GM23338 (cell line): ENCODE measurements around the gene SLCO3A1. TPM values are rescaled to one million over a fixed set of nuclear protein-coding genes. Genes with fewer than 3 reads are reported as not detected.

Experiments used
- ATAC-seq: fragments of 200-7000 bp; cut with Tn5 transposase; 3 replicates; pipeline ENCODE4 v1.9.1; 2020
- DNase-seq: peaks from one replicate; pipeline ENCODE4 v3.0.0-alpha.2; 2015; ENCODE audit warnings: low spot score
- H2AFZ ChIP-seq: fragments of 200-600 bp; sonication (generic); 2 replicates; pipeline ENCODE4 v1.8.0; 2016; ENCODE audit warnings: antibody characterized with exemption, mild to moderate bottlenecking, moderate library complexity
- H3F3A ChIP-seq: fragments of 200-600 bp; sonication (generic); replicated peaks from 2 replicates; pipeline ENCODE4 v1.8.0; 2017; ENCODE audit warnings: antibody characterized with exemption, mixed run types, low read depth
- H3K27ac ChIP-seq: fragments of 200-600 bp; sonication (generic); 2 replicates; pipeline ENCODE4 v1.6.1; 2016; ENCODE audit warnings: low read depth
- H3K27me3 ChIP-seq: fragments of 200-600 bp; sonication (generic); 2 replicates; pipeline ENCODE4 v1.8.0; 2016; ENCODE audit warnings: mild to moderate bottlenecking, mixed run types, moderate library complexity; ENCODE audit not compliant: insufficient read depth
- H3K36me3 ChIP-seq: fragments of 200-600 bp; sonication (generic); 2 replicates; pipeline ENCODE4 v1.8.0; 2016; ENCODE audit warnings: mild to moderate bottlenecking; ENCODE audit not compliant: insufficient read depth
- H3K4me1 ChIP-seq: fragments of 200-600 bp; sonication (generic); 2 replicates; pipeline ENCODE4 v1.8.0; 2016; ENCODE audit warnings: mild to moderate bottlenecking, moderate library complexity; ENCODE audit not compliant: insufficient read depth
- H3K4me2 ChIP-seq: fragments of 200-600 bp; sonication (generic); 2 replicates; pipeline ENCODE4 v1.7.1; 2017; ENCODE audit warnings: mixed run types
- H3K4me3 ChIP-seq: fragments of 200-600 bp; sonication (generic); 2 replicates; pipeline ENCODE4 v1.6.1; 2016; ENCODE audit warnings: mixed run types
- H3K79me2 ChIP-seq: fragments of 200-600 bp; sonication (generic); replicated peaks from 2 replicates; pipeline ENCODE4 v1.8.0; 2017; ENCODE audit warnings: mild to moderate bottlenecking; ENCODE audit not compliant: insufficient read depth
- H3K9me2 ChIP-seq: fragments of 200-600 bp; sonication (generic); 2 replicates; pipeline ENCODE4 v1.8.0; 2017; ENCODE audit not compliant: insufficient read depth
- H4K20me1 ChIP-seq: fragments of 200-600 bp; sonication (generic); replicated peaks from 2 replicates; pipeline ENCODE4 v1.8.0; 2017; ENCODE audit warnings: mild to moderate bottlenecking; ENCODE audit not compliant: insufficient read depth
- H3K27ac Mint-ChIP-seq: 2 replicates; pipeline ENCODE4 v1.8.0; 2020; ENCODE audit warnings: inconsistent platforms, mild to moderate bottlenecking, moderate library complexity, mixed read lengths
- H3K27me3 Mint-ChIP-seq: 3 replicates; pipeline ENCODE4 v1.8.0; 2022; ENCODE audit warnings: low read depth, mild to moderate bottlenecking, moderate library complexity, mixed read lengths, inconsistent platforms; ENCODE audit not compliant: insufficient read depth, poor library complexity
- H3K36me3 Mint-ChIP-seq: 3 replicates; pipeline ENCODE4 v1.8.0; 2021; ENCODE audit warnings: low read depth, mild to moderate bottlenecking, inconsistent platforms, moderate library complexity, mixed read lengths
- H3K4me1 Mint-ChIP-seq: 3 replicates; pipeline ENCODE4 v1.8.0; 2020; ENCODE audit warnings: mild to moderate bottlenecking, inconsistent platforms, mixed read lengths
- H3K4me3 Mint-ChIP-seq: 3 replicates; pipeline ENCODE4 v1.8.0; 2021; ENCODE audit warnings: moderate library complexity, mild to moderate bottlenecking, inconsistent platforms, mixed read lengths
- H3K9me3 Mint-ChIP-seq: 3 replicates; pipeline ENCODE4 v1.8.0; 2020; ENCODE audit warnings: moderate library complexity, mild to moderate bottlenecking, inconsistent platforms, mixed read lengths
- CREB1 ChIP-seq: fragments of 250-450 bp; sonication (Bioruptor Pico); IDR thresholded peaks from 2 replicates; pipeline ENCODE4 v1.5.0; 2020; ENCODE audit warnings: low read depth, mild to moderate bottlenecking, moderate library complexity
- EZH2 ChIP-seq: fragments of 200-600 bp; sonication (generic); IDR thresholded peaks from one replicate; pipeline ENCODE4 v1.8.0; 2017; ENCODE audit warnings: antibody characterized with exemption, mild to moderate bottlenecking, low read depth; ENCODE audit not compliant: unreplicated experiment
- EZH2phosphoT487 ChIP-seq: fragments of 200-600 bp; sonication (generic); IDR thresholded peaks from one replicate; pipeline ENCODE4 v1.8.1; 2018; ENCODE audit warnings: antibody characterized with exemption; ENCODE audit not compliant: unreplicated experiment
- JUNB ChIP-seq: IDR thresholded peaks from one replicate; pipeline ENCODE4 v1.6.1; 2016; ENCODE audit warnings: antibody characterized with exemption; ENCODE audit not compliant: unreplicated experiment
- NANOG ChIP-seq: IDR thresholded peaks from 2 replicates; pipeline ENCODE4 v1.6.1; 2016; ENCODE audit warnings: antibody characterized with exemption, borderline replicate concordance
- POLR2AphosphoS5 ChIP-seq: IDR thresholded peaks from 2 replicates; pipeline ENCODE4 v1.6.1; 2016; ENCODE audit warnings: antibody characterized with exemption, low read depth
- STAT1 ChIP-seq: IDR thresholded peaks from one replicate; pipeline ENCODE4 v1.6.1; 2016; ENCODE audit warnings: antibody characterized with exemption; ENCODE audit not compliant: unreplicated experiment
- ZNF114 ChIP-seq: fragments of 250-450 bp; sonication (Bioruptor Pico); IDR thresholded peaks from 2 replicates; pipeline ENCODE4 v1.5.0; 2020; ENCODE audit warnings: mild to moderate bottlenecking, moderate library complexity
- ZNF331 ChIP-seq: fragments of 250-450 bp; sonication (Bioruptor Pico); IDR thresholded peaks from 2 replicates; pipeline ENCODE4 v1.5.0; 2020; ENCODE audit warnings: low read depth, mild to moderate bottlenecking, moderate library complexity
- polyA plus RNA-seq: library from polyadenylated mRNA; unstranded; fragments of >200 nt; fragmentation: Nextera tagmentation; extraction: Ambion mirVana; gene quantifications from 2 replicates; pipeline ENCODE4 v1.2.1, GENCODE V29; 2016
- total RNA-seq: library from RNA; depleted of rRNA; stranded (reverse); fragments of >200 nt; shearing (Covaris generic); gene quantifications from 2 replicates; pipeline ENCODE4 v1.2.3, GENCODE V29; 2014
- TF ChIP-seq, protein P1 (sequence below): IDR thresholded peaks from one replicate; pipeline ENCODE4 v1.6.1; 2018; ENCODE audit warnings: antibody characterized with exemption; ENCODE audit not compliant: unreplicated experiment
- TF ChIP-seq, protein P2 (sequence below): IDR thresholded peaks from 2 replicates; pipeline ENCODE4 v1.6.1; 2016; ENCODE audit warnings: antibody characterized with exemption
- TF ChIP-seq, protein P3 (sequence below), 2 experiments: fragments of 200-600 bp in 1 of 2; sonication (generic) in 1 of 2; conservative IDR thresholded peaks; 2 replicates each; pipeline versions ENCODE4 v1.5.1 to v1.6.1; 2016 to 2017; ENCODE audit warnings: antibody characterized with exemption in 2 of 2, low read depth in 2 of 2, mild to moderate bottlenecking in 2 of 2, moderate library complexity in 1 of 2
- TF ChIP-seq, protein P4 (sequence below): fragments of 250-450 bp; sonication (Bioruptor Pico); IDR thresholded peaks from 2 replicates; pipeline ENCODE4 v1.5.0; 2020; ENCODE audit warnings: mild to moderate bottlenecking, moderate library complexity

SLCO3A1 gene
- total and polyA plus RNA-seq, 2 experiments from 2014 or later: 7.3 to 9.4 TPM

DNA sequence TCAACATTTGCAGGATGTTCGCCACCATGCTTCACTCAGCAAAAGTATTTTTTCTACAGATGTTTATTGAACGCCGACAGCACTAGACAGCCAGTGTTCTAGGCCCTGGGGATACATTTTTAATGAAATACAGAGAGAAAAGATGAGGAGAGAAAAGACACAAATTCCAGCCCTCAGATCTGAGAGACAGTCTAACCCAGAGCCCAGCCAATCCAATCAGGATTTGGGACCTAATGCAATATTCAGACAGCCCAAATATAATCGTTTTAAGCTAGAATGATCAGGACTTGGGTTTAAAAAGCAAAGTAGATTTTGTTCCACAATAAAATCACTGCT is 174.8 kb downstream of the SLCO3A1 start:
- Histone ChIP-seq H2AFZ (no peak overlapping the region), H3K27ac (no peak overlapping the region), H3K9me2 (no peaks in the 10 kb centered on the region), H3K4me3 (no peak overlapping the region), H4K20me1 (no peaks in the 10 kb centered on the region), H3K79me2 (peaks cover 7% of the 10 kb centered on the region; the same call in 1 of the 2 replicates), H3F3A (no peaks in the 10 kb centered on the region), H3K27me3 (no peaks in the 10 kb centered on the region), H3K36me3 (no peaks in the 10 kb centered on the region), H3K4me2 (no peak overlapping the region), H3K4me1 (peaks cover 8% of the 10 kb centered on the region)
- DNase-seq (no peak), ATAC-seq (no peak)
- Mint-ChIP-seq H3K27me3 (no peaks in the 10 kb centered on the region), H3K4me3 (no peak overlapping the region), H3K4me1 (peaks cover 10% of the 10 kb centered on the region), H3K27ac (no peak overlapping the region), H3K9me3 (no peaks in the 10 kb centered on the region), H3K36me3 (no peaks in the 10 kb centered on the region; the same call in 2 of the 3 replicates)
- TF ChIP-seq, protein P1, sequence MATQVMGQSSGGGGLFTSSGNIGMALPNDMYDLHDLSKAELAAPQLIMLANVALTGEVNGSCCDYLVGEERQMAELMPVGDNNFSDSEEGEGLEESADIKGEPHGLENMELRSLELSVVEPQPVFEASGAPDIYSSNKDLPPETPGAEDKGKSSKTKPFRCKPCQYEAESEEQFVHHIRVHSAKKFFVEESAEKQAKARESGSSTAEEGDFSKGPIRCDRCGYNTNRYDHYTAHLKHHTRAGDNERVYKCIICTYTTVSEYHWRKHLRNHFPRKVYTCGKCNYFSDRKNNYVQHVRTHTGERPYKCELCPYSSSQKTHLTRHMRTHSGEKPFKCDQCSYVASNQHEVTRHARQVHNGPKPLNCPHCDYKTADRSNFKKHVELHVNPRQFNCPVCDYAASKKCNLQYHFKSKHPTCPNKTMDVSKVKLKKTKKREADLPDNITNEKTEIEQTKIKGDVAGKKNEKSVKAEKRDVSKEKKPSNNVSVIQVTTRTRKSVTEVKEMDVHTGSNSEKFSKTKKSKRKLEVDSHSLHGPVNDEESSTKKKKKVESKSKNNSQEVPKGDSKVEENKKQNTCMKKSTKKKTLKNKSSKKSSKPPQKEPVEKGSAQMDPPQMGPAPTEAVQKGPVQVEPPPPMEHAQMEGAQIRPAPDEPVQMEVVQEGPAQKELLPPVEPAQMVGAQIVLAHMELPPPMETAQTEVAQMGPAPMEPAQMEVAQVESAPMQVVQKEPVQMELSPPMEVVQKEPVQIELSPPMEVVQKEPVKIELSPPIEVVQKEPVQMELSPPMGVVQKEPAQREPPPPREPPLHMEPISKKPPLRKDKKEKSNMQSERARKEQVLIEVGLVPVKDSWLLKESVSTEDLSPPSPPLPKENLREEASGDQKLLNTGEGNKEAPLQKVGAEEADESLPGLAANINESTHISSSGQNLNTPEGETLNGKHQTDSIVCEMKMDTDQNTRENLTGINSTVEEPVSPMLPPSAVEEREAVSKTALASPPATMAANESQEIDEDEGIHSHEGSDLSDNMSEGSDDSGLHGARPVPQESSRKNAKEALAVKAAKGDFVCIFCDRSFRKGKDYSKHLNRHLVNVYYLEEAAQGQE: no peak
- TF ChIP-seq ZNF331 (CRISPR knock-in tag) (no peak), JUNB (no peak), NANOG (no peak), STAT1 (no peak), CREB1 (no peak), EZH2phosphoT487 (no peak), ZNF114 (no peak), POLR2AphosphoS5 (no peak), EZH2 (no peak)
- TF ChIP-seq, protein P2, sequence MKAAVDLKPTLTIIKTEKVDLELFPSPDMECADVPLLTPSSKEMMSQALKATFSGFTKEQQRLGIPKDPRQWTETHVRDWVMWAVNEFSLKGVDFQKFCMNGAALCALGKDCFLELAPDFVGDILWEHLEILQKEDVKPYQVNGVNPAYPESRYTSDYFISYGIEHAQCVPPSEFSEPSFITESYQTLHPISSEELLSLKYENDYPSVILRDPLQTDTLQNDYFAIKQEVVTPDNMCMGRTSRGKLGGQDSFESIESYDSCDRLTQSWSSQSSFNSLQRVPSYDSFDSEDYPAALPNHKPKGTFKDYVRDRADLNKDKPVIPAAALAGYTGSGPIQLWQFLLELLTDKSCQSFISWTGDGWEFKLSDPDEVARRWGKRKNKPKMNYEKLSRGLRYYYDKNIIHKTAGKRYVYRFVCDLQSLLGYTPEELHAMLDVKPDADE: no peak
- TF ChIP-seq, protein P3, sequence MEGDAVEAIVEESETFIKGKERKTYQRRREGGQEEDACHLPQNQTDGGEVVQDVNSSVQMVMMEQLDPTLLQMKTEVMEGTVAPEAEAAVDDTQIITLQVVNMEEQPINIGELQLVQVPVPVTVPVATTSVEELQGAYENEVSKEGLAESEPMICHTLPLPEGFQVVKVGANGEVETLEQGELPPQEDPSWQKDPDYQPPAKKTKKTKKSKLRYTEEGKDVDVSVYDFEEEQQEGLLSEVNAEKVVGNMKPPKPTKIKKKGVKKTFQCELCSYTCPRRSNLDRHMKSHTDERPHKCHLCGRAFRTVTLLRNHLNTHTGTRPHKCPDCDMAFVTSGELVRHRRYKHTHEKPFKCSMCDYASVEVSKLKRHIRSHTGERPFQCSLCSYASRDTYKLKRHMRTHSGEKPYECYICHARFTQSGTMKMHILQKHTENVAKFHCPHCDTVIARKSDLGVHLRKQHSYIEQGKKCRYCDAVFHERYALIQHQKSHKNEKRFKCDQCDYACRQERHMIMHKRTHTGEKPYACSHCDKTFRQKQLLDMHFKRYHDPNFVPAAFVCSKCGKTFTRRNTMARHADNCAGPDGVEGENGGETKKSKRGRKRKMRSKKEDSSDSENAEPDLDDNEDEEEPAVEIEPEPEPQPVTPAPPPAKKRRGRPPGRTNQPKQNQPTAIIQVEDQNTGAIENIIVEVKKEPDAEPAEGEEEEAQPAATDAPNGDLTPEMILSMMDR (conservative IDR thresholded peaks at IDR 0.05; ENCODE audit: low read depth in 2 of 2): no peak
- TF ChIP-seq, protein P4, sequence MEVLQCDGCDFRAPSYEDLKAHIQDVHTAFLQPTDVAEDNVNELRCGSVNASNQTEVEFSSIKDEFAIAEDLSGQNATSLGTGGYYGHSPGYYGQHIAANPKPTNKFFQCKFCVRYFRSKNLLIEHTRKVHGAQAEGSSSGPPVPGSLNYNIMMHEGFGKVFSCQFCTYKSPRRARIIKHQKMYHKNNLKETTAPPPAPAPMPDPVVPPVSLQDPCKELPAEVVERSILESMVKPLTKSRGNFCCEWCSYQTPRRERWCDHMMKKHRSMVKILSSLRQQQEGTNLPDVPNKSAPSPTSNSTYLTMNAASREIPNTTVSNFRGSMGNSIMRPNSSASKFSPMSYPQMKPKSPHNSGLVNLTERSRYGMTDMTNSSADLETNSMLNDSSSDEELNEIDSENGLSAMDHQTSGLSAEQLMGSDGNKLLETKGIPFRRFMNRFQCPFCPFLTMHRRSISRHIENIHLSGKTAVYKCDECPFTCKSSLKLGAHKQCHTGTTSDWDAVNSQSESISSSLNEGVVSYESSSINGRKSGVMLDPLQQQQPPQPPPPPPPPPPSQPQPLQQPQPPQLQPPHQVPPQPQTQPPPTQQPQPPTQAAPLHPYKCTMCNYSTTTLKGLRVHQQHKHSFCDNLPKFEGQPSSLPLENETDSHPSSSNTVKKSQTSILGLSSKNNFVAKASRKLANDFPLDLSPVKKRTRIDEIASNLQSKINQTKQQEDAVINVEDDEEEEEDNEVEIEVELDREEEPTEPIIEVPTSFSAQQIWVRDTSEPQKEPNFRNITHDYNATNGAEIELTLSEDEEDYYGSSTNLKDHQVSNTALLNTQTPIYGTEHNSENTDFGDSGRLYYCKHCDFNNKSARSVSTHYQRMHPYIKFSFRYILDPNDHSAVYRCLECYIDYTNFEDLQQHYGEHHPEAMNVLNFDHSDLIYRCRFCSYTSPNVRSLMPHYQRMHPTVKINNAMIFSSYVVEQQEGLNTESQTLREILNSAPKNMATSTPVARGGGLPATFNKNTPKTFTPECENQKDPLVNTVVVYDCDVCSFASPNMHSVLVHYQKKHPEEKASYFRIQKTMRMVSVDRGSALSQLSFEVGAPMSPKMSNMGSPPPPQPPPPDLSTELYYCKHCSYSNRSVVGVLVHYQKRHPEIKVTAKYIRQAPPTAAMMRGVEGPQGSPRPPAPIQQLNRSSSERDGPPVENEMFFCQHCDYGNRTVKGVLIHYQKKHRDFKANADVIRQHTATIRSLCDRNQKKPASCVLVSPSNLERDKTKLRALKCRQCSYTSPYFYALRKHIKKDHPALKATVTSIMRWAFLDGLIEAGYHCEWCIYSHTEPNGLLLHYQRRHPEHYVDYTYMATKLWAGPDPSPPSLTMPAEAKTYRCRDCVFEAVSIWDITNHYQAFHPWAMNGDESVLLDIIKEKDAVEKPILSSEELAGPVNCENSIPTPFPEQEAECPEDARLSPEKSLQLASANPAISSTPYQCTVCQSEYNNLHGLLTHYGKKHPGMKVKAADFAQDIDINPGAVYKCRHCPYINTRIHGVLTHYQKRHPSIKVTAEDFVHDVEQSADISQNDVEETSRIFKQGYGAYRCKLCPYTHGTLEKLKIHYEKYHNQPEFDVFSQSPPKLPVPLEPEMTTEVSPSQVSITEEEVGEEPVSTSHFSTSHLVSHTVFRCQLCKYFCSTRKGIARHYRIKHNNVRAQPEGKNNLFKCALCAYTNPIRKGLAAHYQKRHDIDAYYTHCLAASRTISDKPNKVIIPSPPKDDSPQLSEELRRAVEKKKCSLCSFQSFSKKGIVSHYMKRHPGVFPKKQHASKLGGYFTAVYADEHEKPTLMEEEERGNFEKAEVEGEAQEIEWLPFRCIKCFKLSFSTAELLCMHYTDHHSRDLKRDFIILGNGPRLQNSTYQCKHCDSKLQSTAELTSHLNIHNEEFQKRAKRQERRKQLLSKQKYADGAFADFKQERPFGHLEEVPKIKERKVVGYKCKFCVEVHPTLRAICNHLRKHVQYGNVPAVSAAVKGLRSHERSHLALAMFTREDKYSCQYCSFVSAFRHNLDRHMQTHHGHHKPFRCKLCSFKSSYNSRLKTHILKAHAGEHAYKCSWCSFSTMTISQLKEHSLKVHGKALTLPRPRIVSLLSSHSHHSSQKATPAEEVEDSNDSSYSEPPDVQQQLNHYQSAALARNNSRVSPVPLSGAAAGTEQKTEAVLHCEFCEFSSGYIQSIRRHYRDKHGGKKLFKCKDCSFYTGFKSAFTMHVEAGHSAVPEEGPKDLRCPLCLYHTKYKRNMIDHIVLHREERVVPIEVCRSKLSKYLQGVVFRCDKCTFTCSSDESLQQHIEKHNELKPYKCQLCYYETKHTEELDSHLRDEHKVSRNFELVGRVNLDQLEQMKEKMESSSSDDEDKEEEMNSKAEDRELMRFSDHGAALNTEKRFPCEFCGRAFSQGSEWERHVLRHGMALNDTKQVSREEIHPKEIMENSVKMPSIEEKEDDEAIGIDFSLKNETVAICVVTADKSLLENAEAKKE (CRISPR knock-in tag): no peak
